H1 (cell line): Measurements from ENCODE around the gene IQGAP3. TPM values are rescaled to one million over a fixed set of nuclear protein-coding genes. Genes with fewer than 3 reads are reported as not detected.

Source experiments
- CTCF ChIA-PET: fragments of 300-600 bp; sonication (Branson Sonifier 250); formaldehyde crosslinking; loops from one replicate; lab custom pipeline; 2021; ENCODE audit not compliant: partially characterized antibody; lab: Charles Lee
- POLR2A ChIA-PET: fragments of 300-600 bp; sonication (Branson Sonifier 250); formaldehyde crosslinking; loops from one replicate; lab custom pipeline; 2021; ENCODE audit warnings: inconsistent platforms; ENCODE audit not compliant: partially characterized antibody; lab: Charles Lee
- DNase-seq, 2 experiments: peaks; one replicate each; pipeline versions ENCODE4 v3.0.0 to v3.0.0-alpha.2; 2010 to 2022; ENCODE audit warnings: low spot score in 2 of 2, low read depth in 1 of 2, mixed read lengths in 1 of 2
- FAIRE-seq: peaks from 2 replicates; lab custom pipeline; 2011; peaks lifted over from hg19 to GRCh38; lab: Jason Lieb, UNC
- H2AFZ ChIP-seq: 2 replicates; pipeline ENCODE4 v1.8.1; 2012; ENCODE audit warnings: low read length, inconsistent platforms
- H2AK5ac ChIP-seq: 2 replicates; pipeline ENCODE4 v1.6.1; 2013; ENCODE audit warnings: low read depth, low read length
- H2BK120ac ChIP-seq: replicated peaks from 2 replicates; pipeline ENCODE3; 2013; ENCODE audit warnings: low read depth, low read length, inconsistent platforms
- H2BK12ac ChIP-seq: 2 replicates; pipeline ENCODE4 v1.6.1; 2013; ENCODE audit warnings: low read depth, low read length
- H2BK15ac ChIP-seq: 2 replicates; pipeline ENCODE4 v1.6.1; 2013; ENCODE audit warnings: low read length
- H2BK20ac ChIP-seq: 2 replicates; pipeline ENCODE4 v1.6.1; 2013; ENCODE audit warnings: low read length
- H2BK5ac ChIP-seq: 2 replicates; pipeline ENCODE4 v1.6.1; 2013; ENCODE audit warnings: low read depth, low read length
- H3K14ac ChIP-seq: 2 replicates; pipeline ENCODE4 v1.6.1; 2013; ENCODE audit warnings: inconsistent platforms; ENCODE audit not compliant: insufficient read length
- H3K18ac ChIP-seq: 2 replicates; pipeline ENCODE4 v1.6.1; 2013; ENCODE audit warnings: low read length; ENCODE audit errors: extremely low read depth
- H3K23ac ChIP-seq: 2 replicates; pipeline ENCODE4 v1.6.1; 2013; ENCODE audit warnings: inconsistent platforms; ENCODE audit not compliant: insufficient read length
- H3K23me2 ChIP-seq: 2 replicates; pipeline ENCODE4 v1.6.1; 2013; ENCODE audit warnings: low read depth, low read length
- H3K27ac ChIP-seq: 2 replicates; pipeline ENCODE4 v1.6.1; 2011; ENCODE audit warnings: low read depth, low read length, inconsistent platforms
- H3K27me3 ChIP-seq, 4 experiments: replicated peaks in 1 of 4; 1 replicate in 1 of 4; 2 replicates in 3 of 4; pipeline versions ENCODE4 v1.6.1 to v1.8.1; 2011 to 2013; ENCODE audit warnings: low read length in 3 of 4, mild to moderate bottlenecking in 3 of 4, inconsistent platforms in 2 of 4, mixed read lengths in 2 of 4, moderate library complexity in 1 of 4; ENCODE audit not compliant: control insufficient read depth in 3 of 4, insufficient read depth in 3 of 4; ENCODE audit errors: extremely low read depth in 1 of 4
- H3K36me3 ChIP-seq, 4 experiments: 2 replicates each; pipeline versions ENCODE4 v1.6.1 to v1.8.1; 2011 to 2013; ENCODE audit warnings: mild to moderate bottlenecking in 4 of 4, low read length in 3 of 4, moderate library complexity in 2 of 4, control low read depth in 1 of 4, inconsistent platforms in 1 of 4; ENCODE audit not compliant: insufficient read depth in 4 of 4, control insufficient read depth in 2 of 4
- H3K4ac ChIP-seq: replicated peaks from 2 replicates; pipeline ENCODE3; 2013; ENCODE audit warnings: low read length, low read depth, mixed read lengths, inconsistent platforms; ENCODE audit not compliant: insufficient read length
- H3K4me1 ChIP-seq, 4 experiments: replicated peaks in 1 of 4; 1 replicate in 1 of 4; 2 replicates in 3 of 4; pipeline versions ENCODE4 v1.6.1 to v1.8.1; 2011 to 2013; ENCODE audit warnings: low read length in 3 of 4, inconsistent platforms in 2 of 4, mixed read lengths in 1 of 4; ENCODE audit not compliant: insufficient read depth in 4 of 4, control insufficient read depth in 3 of 4
- H3K4me2 ChIP-seq, 2 experiments: 2 replicates each; pipeline versions ENCODE4 v1.6.1 to v1.8.1; 2011 to 2013; ENCODE audit warnings: low read depth in 2 of 2, low read length in 2 of 2, control low read depth in 1 of 2, inconsistent platforms in 1 of 2, mild to moderate bottlenecking in 1 of 2; ENCODE audit not compliant: insufficient read depth in 1 of 2
- H3K4me3 ChIP-seq, 4 experiments: fragments of 200-600, 300-600 bp in 1 of 4; sonication (generic), shearing (Covaris generic), sonication (Bioruptor Twin) in 1 of 4; 2 replicates each; pipeline versions ENCODE4 v1.5.1 to v1.8.1; 2011 to 2016; ENCODE audit warnings: low read length in 4 of 4, low read depth in 3 of 4, control low read depth in 2 of 4, inconsistent platforms in 2 of 4, mild to moderate bottlenecking in 2 of 4, mixed read lengths in 1 of 4, moderate library complexity in 1 of 4; ENCODE audit not compliant: insufficient read depth in 2 of 4; ENCODE audit errors: extremely low read depth in 1 of 4
- H3K56ac ChIP-seq: replicated peaks from 2 replicates; pipeline ENCODE3; 2013; ENCODE audit warnings: low read depth, mild to moderate bottlenecking, mixed read lengths, low read length, inconsistent platforms; ENCODE audit not compliant: insufficient read length
- H3K79me1 ChIP-seq: 2 replicates; pipeline ENCODE4 v1.6.1; 2013; ENCODE audit warnings: low read depth, low read length, control low read depth
- H3K79me2 ChIP-seq, 2 experiments: 2 replicates each; pipeline versions ENCODE4 v1.6.1 to v1.8.1; 2012 to 2013; ENCODE audit warnings: low read length in 2 of 2, mild to moderate bottlenecking in 2 of 2, inconsistent platforms in 1 of 2; ENCODE audit not compliant: insufficient read depth in 2 of 2, control insufficient read depth in 1 of 2
- H3K9ac ChIP-seq, 4 experiments: replicated peaks in 1 of 4; 1 replicate in 1 of 4; 2 replicates in 3 of 4; pipeline versions ENCODE4 v1.6.1 to v1.8.1; 2011 to 2013; ENCODE audit warnings: low read depth in 3 of 4, low read length in 3 of 4, control low read depth in 2 of 4, mild to moderate bottlenecking in 2 of 4, moderate library complexity in 2 of 4, inconsistent platforms in 1 of 4; ENCODE audit errors: extremely low read depth in 1 of 4
- H3K9me3 ChIP-seq, 2 experiments: 2 replicates each; pipeline versions ENCODE4 v1.6.1 to v1.8.1; 2012 to 2013; ENCODE audit warnings: mild to moderate bottlenecking in 2 of 2, moderate library complexity in 2 of 2, control low read depth in 1 of 2, inconsistent platforms in 1 of 2, low read depth in 1 of 2, low read length in 1 of 2, mixed read lengths in 1 of 2; ENCODE audit not compliant: insufficient read depth in 2 of 2
- H4K20me1 ChIP-seq, 2 experiments: replicated peaks in 1 of 2; 2 replicates each; pipeline versions ENCODE3 to v1.8.1; 2011 to 2013; ENCODE audit warnings: inconsistent platforms in 2 of 2, low read length in 2 of 2, mild to moderate bottlenecking in 1 of 2; ENCODE audit not compliant: insufficient read depth in 2 of 2, control insufficient read depth in 1 of 2
- H4K5ac ChIP-seq: 2 replicates; pipeline ENCODE4 v1.6.1; 2013; ENCODE audit warnings: low read length, low read depth, mixed read lengths, inconsistent platforms; ENCODE audit not compliant: insufficient read length
- H4K8ac ChIP-seq: 2 replicates; pipeline ENCODE4 v1.8.0; 2013; ENCODE audit warnings: mild to moderate bottlenecking, moderate library complexity, low read length, inconsistent platforms; ENCODE audit not compliant: insufficient read depth; ENCODE audit errors: extremely low read depth
- H4K91ac ChIP-seq: replicated peaks from 2 replicates; pipeline ENCODE3; 2013; ENCODE audit warnings: low read length, mixed read lengths, inconsistent platforms; ENCODE audit not compliant: insufficient read length
- BCL11A ChIP-seq, 2 experiments: IDR thresholded peaks; one replicate each; pipeline ENCODE4 v1.6.1; 2011; ENCODE audit warnings: low read depth in 2 of 2, low read length in 2 of 2, mild to moderate bottlenecking in 2 of 2
- CEBPB ChIP-seq: IDR thresholded peaks from 2 replicates; pipeline ENCODE4 v1.6.1; 2012; ENCODE audit warnings: low read depth, low read length
- KDM1A ChIP-seq: fragments of 200-600, 300-600 bp; sonication (generic); IDR thresholded peaks from 2 replicates; pipeline ENCODE4 v1.7.1; 2016; ENCODE audit warnings: mild to moderate bottlenecking, low read length, borderline replicate concordance
- NRF1 ChIP-seq: IDR thresholded peaks from 2 replicates; pipeline ENCODE4 v1.6.1; 2011; ENCODE audit warnings: mild to moderate bottlenecking, low read depth, low read length, improper control_type of control experiment
- PHF8 ChIP-seq: fragments of 200-600 bp; sonication (generic); conservative IDR thresholded peaks from 2 replicates; pipeline ENCODE4 v1.7.1; 2012; ENCODE audit warnings: low read depth, mild to moderate bottlenecking, inconsistent platforms, low read length, moderate library complexity
- POLR2A ChIP-seq, 2 experiments: IDR thresholded peaks; 1 replicate in 1 of 2; 2 replicates in 1 of 2; pipeline ENCODE4 v1.6.1; 2011; ENCODE audit warnings: low read depth in 2 of 2, low read length in 2 of 2, mild to moderate bottlenecking in 2 of 2; ENCODE audit errors: control extremely low read depth in 1 of 2
- SAP30 ChIP-seq: fragments of 300-600 bp; sonication (generic); IDR thresholded peaks from 2 replicates; pipeline ENCODE4 v1.7.1; 2012; ENCODE audit warnings: low read length, moderate library complexity, mild to moderate bottlenecking, inconsistent platforms; ENCODE audit not compliant: insufficient read depth, insufficient replicate concordance
- SIN3A ChIP-seq, 2 experiments: IDR thresholded peaks in 1 of 2; conservative IDR thresholded peaks in 1 of 2; 2 replicates each; pipeline ENCODE4 v1.6.1; 2011 to 2012; ENCODE audit warnings: low read length in 2 of 2, improper control_type of control experiment in 1 of 2, low read depth in 1 of 2, mild to moderate bottlenecking in 1 of 2
- SIX5 ChIP-seq: IDR thresholded peaks from 2 replicates; pipeline ENCODE4 v1.6.1; 2011; ENCODE audit warnings: mild to moderate bottlenecking, low read depth, low read length
- WGBS, 2 experiments: shearing (Covaris generic) in 1 of 2; methylation state at CpG; one replicate each; pipeline versions ENCODE4 v1.1.6 to v1.1.7; 2013 to 2015; ENCODE audit warnings: low lambda C conversion rate in 2 of 2, mixed read lengths in 2 of 2, inconsistent platforms in 1 of 2, low coverage in 1 of 2, missing lambda C conversion rate in 1 of 2; ENCODE audit not compliant: insufficient replicate concordance in 2 of 2, insufficient coverage in 1 of 2, insufficient read length in 1 of 2; ENCODE audit errors: extremely low coverage in 1 of 2, missing lambda C conversion rate in 1 of 2; 5-methylcytosine and 5-hydroxymethylcytosine counted together
- polyA plus RNA-seq, 7 experiments: library from polyadenylated mRNA; depleted of rRNA in 3 of 7; stranded (reverse) in 5 of 7; unstranded in 2 of 7; fragments of >200 nt in 5 of 7; fragments of 200-250 nt in 2 of 7; gene quantifications; 1 replicate in 5 of 7; 2 replicates in 1 of 7; 4 replicates in 1 of 7; pipeline versions ENCODE4 v1.2.1 to v1.2.3, GENCODE V29; 2011 to 2013; ENCODE audit warnings: missing spikeins in 2 of 7, mixed read lengths in 2 of 7
- total RNA-seq: library from RNA; stranded (reverse); fragmentation: NEBNext Ultra II Directional; extraction: Animal tissue kit (Norgen Biotek cat#: 25700); gene quantifications from 2 replicates; pipeline ENCODE4 v1.2.1, GENCODE V29; 2021

IQGAP3 gene
- total and polyA plus RNA-seq, 2 of the 8 experiments (the other 6 are each of a cell fraction or from before 2014, with no cell fraction given): 14.6 to 22.3 TPM

DNA sequence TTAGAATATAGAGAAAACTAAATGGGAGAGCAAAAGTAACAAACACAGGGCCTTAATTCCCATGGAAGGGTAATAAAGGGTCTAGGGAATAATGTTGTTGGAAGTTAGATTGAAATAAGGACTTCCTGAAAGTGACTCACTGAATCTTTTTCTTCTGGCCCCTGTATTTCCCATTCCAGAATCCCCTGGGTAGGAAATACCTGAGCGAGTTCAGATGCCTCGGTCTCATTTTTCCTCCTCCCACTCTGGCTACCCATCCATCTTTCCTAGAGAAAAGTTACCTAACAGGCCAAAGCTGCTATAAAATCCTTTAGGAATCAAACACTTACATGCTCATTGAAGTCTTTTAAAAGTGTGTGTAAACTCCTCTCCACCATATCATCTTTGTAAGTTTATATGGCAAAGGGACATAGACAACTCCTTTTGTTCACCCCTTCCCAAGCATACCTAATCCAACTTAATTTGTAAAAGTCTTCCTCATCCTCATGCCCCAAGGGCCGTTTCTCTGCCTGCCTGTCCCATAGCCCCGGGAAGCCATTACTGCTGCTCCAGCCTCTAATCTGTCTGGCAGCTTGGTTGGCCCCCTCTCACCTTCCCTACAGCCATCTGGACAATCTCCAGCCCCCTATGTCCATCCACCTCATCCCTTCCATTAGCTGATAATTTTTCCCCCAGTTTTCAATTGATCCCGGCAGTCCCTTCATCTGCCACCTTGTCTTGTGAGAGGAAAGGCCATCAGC is 68.5 kb downstream of the IQGAP3 start:
- H3K79me1 ChIP-seq: peaks cover 4% of the 10 kb centered on the region; the same call in 1 of the 2 replicates
- 0 out of 2 replicates have a peak overlapping the region, but pooled peaks have one; percentile 76 for H2BK15ac ChIP-seq
- H3K79me2 ChIP-seq: peaks cover 0 to 8% of the 10 kb centered on the region in 2 experiments; a peak in 1 of 4 replicates
- no peak overlapping the region for H3K14ac ChIP-seq
- 73% methylated on average over 5 of the region's 5 CpGs; no CpG with 5 or more reads in 1 of the 2 experiments for WGBS, 2 experiments
- peak overlapping the region in 2 of 4 experiments; percentile 0 to 47; a peak in 2 of 7 replicates for H3K9ac ChIP-seq
- H3K23me2 ChIP-seq: peaks cover 22% of the 10 kb centered on the region
- H2BK120ac ChIP-seq: peak overlapping the region; percentile 98
- TF ChIP-seq SAP30: no peak
- TF ChIP-seq BCL11A (IDR thresholded peaks at IDR 0.05; ENCODE audit: low read depth in 2 of 2, low read length in 2 of 2): no peak
- TF ChIP-seq SIX5: no peak
- no peak for TF ChIP-seq PHF8
- no peak for TF ChIP-seq KDM1A
- TF ChIP-seq SIN3A (conservative IDR thresholded peaks at IDR 0.05 in 1 of 2, IDR thresholded peaks at IDR 0.05 in 1 of 2; ENCODE audit: low read depth in 1 of 2, low read length in 2 of 2): no peak
- TF ChIP-seq NRF1: no peak
- TF ChIP-seq POLR2A (IDR thresholded peaks at IDR 0.05; ENCODE audit: control extremely low read depth in 1 of 2, low read depth in 2 of 2, low read length in 2 of 2): no peak
- no peak for TF ChIP-seq CEBPB
- H2AK5ac ChIP-seq: peak overlapping the region; percentile 34; the same call in 1 of the 2 replicates
- H3K4me3 ChIP-seq: peak overlapping the region in 1 of 4 experiments; percentile 52; a peak in 1 of 8 replicates
- H2BK12ac ChIP-seq: peak overlapping the region; percentile 97; the same call in 1 of the 2 replicates
- peak overlapping the region; percentile 94 for H2BK20ac ChIP-seq
- no peak overlapping the region for H3K23ac ChIP-seq
- DNase-seq (no peak), FAIRE-seq (no peak)
- H3K4me2 ChIP-seq: peak overlapping the region in 1 of 2 experiments; percentile 70; a peak in 1 of 4 replicates
- H2AFZ ChIP-seq: no peak overlapping the region
- H4K8ac ChIP-seq: no peak overlapping the region; the same call in 1 of the 2 replicates
- no peaks in the 10 kb centered on the region; a peak in 1 of 7 replicates for H3K27me3 ChIP-seq
- H3K27ac ChIP-seq: no peak overlapping the region
- H3K56ac ChIP-seq: no peak overlapping the region
- H4K20me1 ChIP-seq: no peaks in the 10 kb centered on the region
- peak overlapping the region; percentile 99 for H4K91ac ChIP-seq
- ChIA-PET POLR2A (interaction anchor here (0.6 to 9.6 kb wide), 10 partner anchors 12 to 157 kb away, joined by 3 to 166 read pairs (median 4); partner anchors contain the start of genes GPATCH4 and NAXE), CTCF (interaction anchor here (0.6 to 17.4 kb wide), 16 partner anchors 9 to 158 kb away, joined by 3 to 236 read pairs (median 4); partner anchors contain the start of gene TTC24)
- no peaks in the 10 kb centered on the region for H3K36me3 ChIP-seq
- H3K18ac ChIP-seq: peak overlapping the region; percentile 28
- H3K4ac ChIP-seq: peak overlapping the region; percentile 91
- H3K4me1 ChIP-seq: peaks cover 20 to 36% (median 27%) of the 10 kb centered on the region in 4 experiments
- H3K9me3 ChIP-seq: no peaks in the 10 kb centered on the region; a peak in 1 of 4 replicates
- H2BK5ac ChIP-seq: peak overlapping the region; percentile 84; the same call in 1 of the 2 replicates
- peak overlapping the region; percentile 28 for H4K5ac ChIP-seq
